ENCODE measurements around the gene GLIS1. TPM values are rescaled to one million over a fixed set of nuclear protein-coding genes. Genes with fewer than 3 reads are reported as not detected.

GLIS1 gene
- total and polyA plus RNA-seq, 10 of the 15 experiments (the other 5 are each of a cell fraction or from before 2014, with no cell fraction given) = not detected

GRCh38 chr1:53625049-53625448, 113.9 kb downstream of the GLIS1 start (continued):
- TF ChIP-seq POLR2AphosphoS2 (IDR thresholded peaks at IDR 0.05; ENCODE audit: low read depth, low read length) (no peak), TCF12 (IDR thresholded peaks at IDR 0.05; ENCODE audit: low read depth, low read length) (no peak), SUZ12 (IDR thresholded peaks at IDR 0.05; ENCODE audit: unreplicated experiment) (no peak)

- Histone ChIP-seq H3K27ac (ENCODE audit: control insufficient read depth, insufficient read depth) (no peak overlapping the region), H3K9ac (ENCODE audit: control insufficient read depth, insufficient read depth, low read length) (no peak overlapping the region), H2AFZ (ENCODE audit: control insufficient read depth, low read depth, low read length) (no peak overlapping the region), H3K9me3 (replicated peaks; ENCODE audit: control insufficient read depth, insufficient read depth, low read length) (no peaks in the 10 kb centered on the region), H3K4me3 (no peak overlapping the region), H3K4me1 (ENCODE audit: control insufficient read depth, insufficient read depth, low read length) (no peaks in the 10 kb centered on the region), H4K20me1 (ENCODE audit: control insufficient read depth, insufficient read depth) (no peaks in the 10 kb centered on the region), H3K36me3 (ENCODE audit: control insufficient read depth in 2 of 2, insufficient read depth in 2 of 2, low read length in 1 of 2) (no peaks in the 10 kb centered on the region), H3K79me2 (ENCODE audit: control insufficient read depth, insufficient read depth, low read length) (no peaks in the 10 kb centered on the region), H3K27me3 (replicated peaks in 1 of 2; ENCODE audit: control insufficient read depth in 2 of 2, insufficient read depth in 2 of 2, low read length in 1 of 2) (no peaks in the 10 kb centered on the region; a peak in 2 of 4 replicates), H3K4me2 (ENCODE audit: control insufficient read depth, insufficient read depth) (no peak overlapping the region)
- DNase-seq (ENCODE audit: low read depth, low spot score) (no peak), ATAC-seq (no peak), FAIRE-seq (no peak)
- WGBS (ENCODE audit: insufficient coverage, insufficient replicate concordance, low lambda C conversion rate, missing lambda C conversion rate) = 29% methylated on average over 5 of the region's 5 CpGs
- ChIA-PET CTCF (no interaction called here), SMC1A (ENCODE audit: uncharacterized antibody, unreplicated experiment) (interaction anchor here (1.0 kb wide), 1 partner anchor 132 kb away, joined by 3 read pairs; no protein-coding TSS in a partner anchor), RAD21 (ENCODE audit: unreplicated experiment) (no interaction called here), POLR2A (no interaction called here)
- in situ Hi-C loops (cut with MboI) (no loop called here), intact Hi-C loops (cut with micrococcal nuclease; ENCODE audit: unreplicated experiment) (no loop called here)
- BruUV-seq (replicated peaks) = no TSS peak
- TF ChIP-seq MYB (IDR thresholded peaks at IDR 0.05; ENCODE audit: borderline replicate concordance, low read depth, low read length) = no peak
- TF ChIP-seq NFYA (IDR thresholded peaks at IDR 0.05; ENCODE audit: borderline replicate concordance, low read depth, low read length) = no peak
- no peak for TF ChIP-seq BCL11A (IDR thresholded peaks at IDR 0.05; ENCODE audit: low read depth, low read length)
- no peak for TF ChIP-seq SKIL (IDR thresholded peaks at IDR 0.05; ENCODE audit: low read depth, poor library complexity, severe bottlenecking)
- TF ChIP-seq ETV6 (conservative IDR thresholded peaks at IDR 0.05 in 1 of 2, IDR thresholded peaks at IDR 0.05 in 1 of 2; ENCODE audit: borderline replicate concordance in 1 of 2, low read depth in 1 of 2) = no peak
- no peak for TF ChIP-seq EED (IDR thresholded peaks at IDR 0.05; ENCODE audit: low read depth)
- TF ChIP-seq RUNX3 (IDR thresholded peaks at IDR 0.05; ENCODE audit: low read length) = no peak
- no peak for TF ChIP-seq CBFB (IDR thresholded peaks at IDR 0.05; ENCODE audit: low read depth)
- TF ChIP-seq RB1 (IDR thresholded peaks at IDR 0.05; ENCODE audit: borderline replicate concordance) = no peak
- TF ChIP-seq TBL1XR1 (IDR thresholded peaks at IDR 0.05; ENCODE audit: low read depth, low read length) = no peak
Measured at GRCh38 chr1:53622531-53622930, 116.4 kb downstream of the GLIS1 start.

All from GM12878 (cell line).